Adrenal gland (tissue), 5 donors: ENCODE measurements around the gene EIF4E1B.

Experiments used
- CTCF ChIP-seq, 6 experiments: fragments of 450-650 bp in 4 of 6; fragments of 200-600 bp in 2 of 6; sonication (generic) in 1 of 6; IDR thresholded peaks; 1 replicate in 5 of 6; 2 replicates in 1 of 6; pipeline versions ENCODE4 v1.5.1 to v1.8.0; 2016 to 2021; ENCODE audit warnings: antibody characterized with exemption in 6 of 6, mild to moderate bottlenecking in 2 of 6, moderate library complexity in 1 of 6
- POLR2A ChIP-seq, 2 donors: fragments of 450-650 bp; IDR thresholded peaks; one replicate each; pipeline ENCODE4 v1.6.1; 2017; ENCODE audit warnings: antibody characterized with exemption in 2 of 2, mild to moderate bottlenecking in 2 of 2, moderate library complexity in 1 of 2
- donor health status: DM: no; HTN: no; CAD: no.

- TF ChIP-seq CTCF (IDR thresholded peaks at IDR 0.05) (no peak), POLR2A (IDR thresholded peaks at IDR 0.05) (no peak)
Observed at GRCh38 chr5:176650354-176650884, 19.9 kb downstream of the EIF4E1B start.
